ENCODE data around the gene JMJD7.

- no peak for TF ChIP-seq CTCF (IDR thresholded peaks at IDR 0.05)
- TF ChIP-seq POLR2A (IDR thresholded peaks at IDR 0.05) = no peak
These were observed 29.4 kb downstream of the JMJD7 start for GRCh38 chr15:41857316-41857715.
